SK-N-SH (cell line): Measurements from ENCODE around the gene SDK1.

ENCODE experiments used
- CTCF ChIP-seq: fragments of 200-600 bp; sonication (generic); IDR thresholded peaks from 2 replicates; pipeline ENCODE4 v1.6.1; 2017; ENCODE audit warnings: antibody characterized with exemption, mild to moderate bottlenecking, moderate library complexity
- EP300 ChIP-seq, 2 experiments: IDR thresholded peaks; 2 replicates each; pipeline versions ENCODE4 v1.4.0 to v1.6.1; 2012; ENCODE audit warnings: borderline replicate concordance in 1 of 2, low read depth in 1 of 2, low read length in 1 of 2

- TF ChIP-seq CTCF = no peak
- no peak for TF ChIP-seq EP300 (IDR thresholded peaks at IDR 0.05; ENCODE audit: borderline replicate concordance in 1 of 2, low read depth in 1 of 2, low read length in 1 of 2)
Measured at GRCh38 chr7:3688071-3688470, 387.0 kb downstream of the SDK1 start.
